ENCODE results near the gene CDAN1.
"Not testable (repeated sequence)": the region's sequence is repeated elsewhere in the genome, so short reads cannot be mapped to it uniquely, and the experiment has no call there.

CDAN1 gene

GRCh38 chr15:42736793-42737528 is at the start of gene CDAN1:
Gene CDAN1 (minus strand): TSS chr15:42737128. CDS start chr15:42737102, 26 bp downstream.
- peak; percentile 86 for DNase-seq (ENCODE audit: low spot score)

GRCh38 chr15:42785569-42785968 is 48.6 kb upstream of the CDAN1 start:
- DNase-seq (ENCODE audit: low spot score): no peak

GRCh38 chr15:42784705-42785104 is 47.8 kb upstream of the CDAN1 start:
- DNase-seq (ENCODE audit: low spot score): no peak

- DNase-seq (ENCODE audit: low spot score): no peak
Observed at GRCh38 chr15:42782716-42783115, 45.8 kb upstream of the CDAN1 start.

- DNase-seq (ENCODE audit: low spot score): no peak
Observed at GRCh38 chr15:42775416-42775815, 38.5 kb upstream of the CDAN1 start.

- DNase-seq (ENCODE audit: low spot score): no peak
Observed at GRCh38 chr15:42772901-42773300, 36.0 kb upstream of the CDAN1 start.

GRCh38 chr15:42772144-42772543 is 35.2 kb upstream of the CDAN1 start:
- no peak for DNase-seq (ENCODE audit: low spot score)

- not testable (repeated sequence) for DNase-seq (ENCODE audit: low spot score)
Observed at GRCh38 chr15:42766109-42766508, 29.2 kb upstream of the CDAN1 start.

GRCh38 chr15:42764154-42764731 is 27.3 kb upstream of the CDAN1 start:
- not testable (repeated sequence) for DNase-seq (ENCODE audit: low spot score)

GRCh38 chr15:42761813-42762212 is 24.9 kb upstream of the CDAN1 start:
- DNase-seq (ENCODE audit: low spot score): not testable (repeated sequence)

GRCh38 chr15:42760759-42761158 is 23.8 kb upstream of the CDAN1 start:
- no peak for DNase-seq (ENCODE audit: low spot score)

- no peak for DNase-seq (ENCODE audit: low spot score)
Observed at GRCh38 chr15:42759093-42759492, 22.2 kb upstream of the CDAN1 start.

GRCh38 chr15:42750306-42750705 is 13.4 kb upstream of the CDAN1 start:
- DNase-seq (ENCODE audit: low spot score): no peak

GRCh38 chr15:42749266-42749665 is 12.3 kb upstream of the CDAN1 start:
- DNase-seq (ENCODE audit: low spot score): no peak

- no peak for DNase-seq (ENCODE audit: low spot score)
Observed at GRCh38 chr15:42744195-42744594, 7.3 kb upstream of the CDAN1 start.

- DNase-seq (ENCODE audit: low spot score): no peak
Observed at GRCh38 chr15:42742149-42742548, 5.2 kb upstream of the CDAN1 start.

GRCh38 chr15:42741710-42742109 is 4.8 kb upstream of the CDAN1 start:
- no peak for DNase-seq (ENCODE audit: low spot score)

GRCh38 chr15:42737529-42738328 is 801 bp upstream of the CDAN1 start:
- DNase-seq (ENCODE audit: low spot score): peak; percentile 17

GRCh38 chr15:42736178-42736792 is 643 bp downstream of the CDAN1 start:
- DNase-seq (ENCODE audit: low spot score): peak; percentile 15

- no peak for DNase-seq (ENCODE audit: low spot score)
Observed at GRCh38 chr15:42735382-42736165, 1.4 kb downstream of the CDAN1 start.

GRCh38 chr15:42734076-42734672 is 2.8 kb downstream of the CDAN1 start:
- no peak for DNase-seq (ENCODE audit: low spot score)

All from RKO (cell line).